Measurements from ENCODE around the gene DENND10. TPM values are rescaled to one million over a fixed set of nuclear protein-coding genes. Genes with fewer than 3 reads are reported as not detected.
A peak's percentile ranks its signal among the peaks of the same experiment; 100 is the strongest.

Gene DENND10, protein sequence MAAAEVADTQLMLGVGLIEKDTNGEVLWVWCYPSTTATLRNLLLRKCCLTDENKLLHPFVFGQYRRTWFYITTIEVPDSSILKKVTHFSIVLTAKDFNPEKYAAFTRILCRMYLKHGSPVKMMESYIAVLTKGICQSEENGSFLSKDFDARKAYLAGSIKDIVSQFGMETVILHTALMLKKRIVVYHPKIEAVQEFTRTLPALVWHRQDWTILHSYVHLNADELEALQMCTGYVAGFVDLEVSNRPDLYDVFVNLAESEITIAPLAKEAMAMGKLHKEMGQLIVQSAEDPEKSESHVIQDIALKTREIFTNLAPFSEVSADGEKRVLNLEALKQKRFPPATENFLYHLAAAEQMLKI
- 40.5 and 42.1 TPM in 2 replicates for total RNA-seq (2014; rRNA removed; shearing (Covaris generic))

DNA sequence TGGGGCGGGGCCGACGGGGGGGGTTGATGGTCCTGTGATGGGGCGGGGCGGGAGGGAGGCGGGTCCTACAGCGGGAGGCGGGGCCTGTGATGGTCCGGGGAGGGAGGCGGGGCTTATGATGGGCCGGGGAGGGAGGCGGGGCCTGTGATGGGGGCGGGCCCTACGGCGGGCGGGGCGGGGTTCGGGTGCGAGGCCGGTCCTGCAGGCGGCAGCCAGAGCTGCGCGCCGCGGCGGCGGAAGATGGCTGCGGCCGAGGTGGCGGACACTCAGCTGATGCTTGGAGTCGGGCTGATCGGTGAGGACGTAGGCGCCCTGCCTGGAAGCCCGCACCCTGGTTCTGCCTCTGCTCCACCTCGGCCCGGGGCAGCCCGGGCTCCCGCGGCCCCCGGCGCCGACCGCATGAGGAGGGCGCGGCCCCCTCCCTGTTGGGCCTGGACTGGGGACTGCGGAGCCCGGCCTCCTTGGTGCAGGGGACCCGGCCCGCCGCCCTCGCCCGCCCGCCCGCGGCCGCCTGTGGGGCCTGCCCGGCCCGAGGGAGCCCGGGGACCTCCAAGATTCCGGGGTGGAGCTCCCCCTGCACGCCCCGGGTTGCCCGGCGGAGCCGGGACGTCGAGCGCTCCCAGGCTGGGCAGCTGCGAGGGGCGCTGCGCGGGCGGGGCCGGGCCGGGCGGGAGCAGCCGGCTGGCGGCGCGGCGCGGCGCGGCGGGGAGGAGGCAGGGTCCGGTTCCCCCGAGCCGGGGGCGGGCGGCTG lies at the start of gene DENND10:
Gene DENND10 (plus strand): TSS at position 211 of the 751 bp plus-strand sequence. CDS start 30 bp downstream, at position 241.
- Histone ChIP-seq H3K9me3 (replicated peaks) (no peaks in the 10 kb centered on the region), H3K27ac (no peak within 1 kb of the TSS), H3K4me3 (peak within 1 kb of the TSS; percentile 98), H3K4me1 (0 out of 2 replicates have a peak, but pooled peaks cover 2% of the 10 kb centered on the region), H3K36me3 (peaks cover 7% of the 10 kb centered on the region; the same call in 1 of the 2 replicates), H3K27me3 (no peaks in the 10 kb centered on the region)
- peak; percentile 74 to 86 for DNase-seq

DNA sequence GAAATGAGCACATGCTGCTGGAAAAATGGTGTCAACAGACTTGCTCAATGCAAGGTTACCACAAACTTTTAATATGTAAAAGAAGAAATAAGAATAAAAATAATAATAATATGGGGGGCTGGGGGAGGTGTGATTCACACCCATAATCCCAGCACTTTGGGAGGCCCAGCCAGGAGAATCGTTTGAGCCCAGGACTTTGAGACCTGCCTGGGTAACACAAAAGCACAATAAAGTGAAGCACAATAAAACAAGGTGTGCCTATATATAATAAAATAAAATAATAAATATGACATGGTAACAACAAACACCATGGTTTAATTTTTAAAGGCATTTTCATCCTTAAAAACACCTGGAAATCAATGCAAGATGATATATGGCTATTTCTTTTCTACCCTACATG lies 48.4 kb upstream of the DENND10 start:
- no peak for DNase-seq
- Histone ChIP-seq H3K4me3 (no peak overlapping the region), H3K27ac (no peak overlapping the region), H3K4me1 (no peaks in the 10 kb centered on the region), H3K27me3 (no peaks in the 10 kb centered on the region), H3K36me3 (peaks cover 100% of the 10 kb centered on the region), H3K9me3 (replicated peaks) (no peaks in the 10 kb centered on the region)

DNA sequence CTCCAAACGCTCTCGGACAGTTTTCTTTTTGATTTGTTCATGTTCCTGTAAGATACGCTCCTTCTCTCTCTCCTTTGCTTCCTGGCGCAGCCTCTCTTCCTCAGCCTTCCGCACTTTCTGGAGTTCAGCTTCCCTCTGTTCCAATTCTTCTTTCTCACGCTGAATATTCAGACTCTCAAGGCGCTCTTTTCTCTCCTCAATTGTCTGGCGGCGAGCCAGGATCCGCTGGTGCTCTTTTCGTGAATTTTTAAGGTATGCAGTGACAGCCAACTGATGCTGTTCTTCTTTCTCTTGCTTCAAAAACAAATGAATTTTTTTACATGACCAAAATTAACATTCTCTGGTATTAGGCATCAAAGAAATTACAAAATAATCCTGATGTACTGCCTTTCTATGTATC lies 45.9 kb upstream of the DENND10 start:
- Histone ChIP-seq H3K9me3 (replicated peaks) (no peaks in the 10 kb centered on the region), H3K27me3 (no peaks in the 10 kb centered on the region), H3K36me3 (peaks cover 98% of the 10 kb centered on the region), H3K4me1 (0 out of 2 replicates have a peak, but pooled peaks cover 2% of the 10 kb centered on the region), H3K4me3 (no peak overlapping the region), H3K27ac (no peak overlapping the region)
- no peak for DNase-seq

DNA sequence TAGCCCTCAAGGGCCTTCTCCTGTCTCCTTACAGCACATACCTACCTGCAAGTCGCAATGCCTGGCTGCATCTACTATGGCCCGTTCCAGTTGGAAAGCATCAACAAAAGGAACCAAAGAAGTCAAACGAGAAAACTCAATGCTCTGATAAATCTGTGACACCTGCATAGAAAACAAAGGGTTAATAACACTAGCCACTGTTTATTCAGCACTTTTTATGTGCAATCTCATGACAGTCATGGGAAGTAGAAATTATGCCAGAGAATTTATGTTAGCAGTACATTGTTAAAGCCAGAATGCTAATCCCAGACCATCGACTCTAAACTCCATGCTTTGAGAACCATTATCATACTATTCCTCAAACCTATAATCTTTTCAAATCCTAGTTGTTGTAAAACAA lies 44.4 kb upstream of the DENND10 start:
- Histone ChIP-seq H3K4me1 (0 out of 2 replicates have a peak, but pooled peaks cover 2% of the 10 kb centered on the region), H3K4me3 (no peak overlapping the region), H3K9me3 (replicated peaks) (no peaks in the 10 kb centered on the region), H3K27ac (no peak overlapping the region), H3K27me3 (no peaks in the 10 kb centered on the region), H3K36me3 (peaks cover 97% of the 10 kb centered on the region)
- DNase-seq = no peak

DNA sequence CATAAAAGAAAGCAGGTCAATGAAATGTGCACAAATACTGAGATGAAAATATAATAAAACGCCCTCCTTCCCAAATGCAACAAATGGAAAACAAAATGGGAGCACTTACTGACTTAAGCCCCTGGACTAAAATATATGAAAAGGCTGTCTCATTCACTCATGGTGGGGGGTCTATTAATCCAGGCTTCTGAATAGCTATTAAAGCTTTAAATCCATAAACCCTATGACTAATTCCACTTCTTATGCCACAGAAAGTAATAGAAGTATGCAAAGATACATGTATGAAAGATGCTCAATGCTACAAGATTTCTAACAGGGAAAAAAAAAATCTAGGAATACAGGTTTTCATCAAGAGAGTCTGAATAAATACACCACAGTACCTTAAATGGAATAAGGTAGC lies 43.8 kb upstream of the DENND10 start:
- no peak overlapping the region for H3K4me3 ChIP-seq
- H3K9me3 ChIP-seq (replicated peaks) = no peaks in the 10 kb centered on the region
- 0 out of 2 replicates have a peak, but pooled peaks cover 2% of the 10 kb centered on the region for H3K4me1 ChIP-seq
- DNase-seq = no peak
- H3K27ac ChIP-seq = no peak overlapping the region
- H3K36me3 ChIP-seq = peaks cover 97% of the 10 kb centered on the region
- no peaks in the 10 kb centered on the region for H3K27me3 ChIP-seq

DNA sequence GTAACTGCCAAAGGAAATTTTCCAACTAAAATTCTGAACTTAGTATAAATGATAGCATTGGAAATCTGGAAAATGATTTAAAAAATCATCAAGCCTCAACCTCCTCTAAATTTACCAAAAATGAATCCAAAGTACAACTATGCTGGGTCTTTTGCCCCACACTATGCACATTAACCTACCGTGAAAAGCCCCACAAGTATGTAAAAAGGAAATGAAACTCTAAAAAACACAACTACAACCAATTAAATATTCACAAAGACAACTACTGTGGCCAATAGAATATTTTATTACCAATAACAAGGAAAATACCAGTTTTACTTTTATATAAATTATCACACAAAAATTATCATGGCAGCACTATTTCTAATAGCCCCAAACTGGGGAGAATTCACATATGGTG lies 42.6 kb upstream of the DENND10 start:
- DNase-seq = no peak
- Histone ChIP-seq H3K27ac (no peak overlapping the region), H3K36me3 (peaks cover 96% of the 10 kb centered on the region), H3K9me3 (replicated peaks) (no peaks in the 10 kb centered on the region), H3K27me3 (no peaks in the 10 kb centered on the region), H3K4me1 (0 out of 2 replicates have a peak, but pooled peaks cover 2% of the 10 kb centered on the region), H3K4me3 (no peak overlapping the region)

DNA sequence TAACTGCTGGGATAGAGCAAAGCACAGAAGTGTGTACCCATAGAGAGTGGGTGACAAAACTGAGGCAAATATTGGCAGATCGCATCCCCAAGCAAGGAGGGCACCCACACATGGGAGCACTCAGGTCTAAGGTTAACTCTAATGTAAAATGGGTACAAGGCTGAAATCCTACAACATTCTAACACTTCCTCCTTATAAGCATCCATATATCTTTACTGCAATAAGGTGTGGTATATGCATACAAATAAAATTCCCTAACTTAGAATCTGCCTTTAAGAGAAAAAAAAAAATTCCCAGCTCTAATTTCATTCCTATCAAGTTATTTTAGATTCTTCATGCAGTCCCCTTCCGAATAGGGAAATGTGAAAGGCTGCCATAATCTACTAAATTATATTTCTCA lies 42.0 kb upstream of the DENND10 start:
- peaks cover 96% of the 10 kb centered on the region for H3K36me3 ChIP-seq

DNA sequence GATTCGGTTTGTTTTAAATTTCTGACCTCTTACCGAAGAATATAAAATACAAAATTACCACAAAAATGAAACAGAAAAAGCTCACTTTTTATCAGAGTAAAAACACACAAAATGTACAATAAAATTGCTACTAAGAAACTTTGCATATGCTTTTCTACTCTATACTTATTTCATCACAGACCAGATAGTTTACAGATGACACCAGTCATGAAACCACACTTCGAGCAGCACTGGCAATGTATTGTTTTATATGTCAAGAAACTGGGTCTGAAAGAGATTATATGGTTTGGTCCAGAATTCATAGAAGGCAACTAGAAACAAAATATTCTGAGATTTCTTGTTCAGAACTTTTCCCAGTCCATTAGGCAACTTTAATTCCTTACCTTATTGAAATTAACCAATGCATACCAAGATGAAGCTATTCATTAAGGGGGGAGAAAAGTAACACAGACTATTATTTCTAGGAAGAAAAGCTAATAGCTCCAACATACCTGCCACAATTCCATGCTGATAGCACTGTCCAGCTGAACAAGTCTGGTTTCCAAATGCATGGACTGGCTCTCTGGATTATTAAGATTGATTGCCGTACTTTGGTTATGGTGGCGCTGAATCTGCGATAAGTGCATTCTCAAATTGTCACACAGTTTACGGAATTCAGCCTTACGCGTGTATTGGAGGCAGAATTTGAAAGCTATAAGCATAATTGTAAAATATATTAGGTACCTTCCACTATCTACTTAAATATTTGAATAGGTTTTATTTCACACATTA lies 33.3 kb upstream of the DENND10 start:
- Histone ChIP-seq H3K27me3 (no peaks in the 10 kb centered on the region), H3K36me3 (peaks cover 91% of the 10 kb centered on the region), H3K4me3 (no peak overlapping the region), H3K4me1 (no peaks in the 10 kb centered on the region), H3K9me3 (replicated peaks) (no peaks in the 10 kb centered on the region), H3K27ac (no peak overlapping the region)
- no peak for DNase-seq

More for the DNA sequence above, 42.0 kb upstream of the DENND10 start:
- no peak overlapping the region for H3K27ac ChIP-seq
- no peak overlapping the region for H3K4me3 ChIP-seq
- DNase-seq = no peak
- no peaks in the 10 kb centered on the region for H3K9me3 ChIP-seq (replicated peaks)
- 0 out of 2 replicates have a peak, but pooled peaks cover 2% of the 10 kb centered on the region for H3K4me1 ChIP-seq
- H3K27me3 ChIP-seq = no peaks in the 10 kb centered on the region

DNA sequence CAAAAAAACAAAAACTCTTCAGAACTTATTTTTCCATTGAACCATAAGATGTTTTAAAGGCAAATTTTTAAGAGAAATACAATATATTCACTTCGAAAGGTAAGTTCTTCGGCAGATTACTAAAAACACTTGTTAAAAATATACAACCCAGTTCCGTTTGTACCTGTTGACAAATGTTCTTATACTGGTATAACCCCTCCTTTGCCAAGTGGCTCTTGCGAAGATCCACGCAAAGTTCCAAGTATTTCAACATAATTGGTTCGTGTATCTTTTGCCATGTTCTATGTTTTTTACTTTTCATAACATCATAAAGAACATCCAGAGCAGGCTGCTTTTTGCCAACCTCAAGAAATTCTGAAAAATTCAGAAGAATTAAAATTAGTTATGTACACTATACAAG lies 30.3 kb upstream of the DENND10 start:
- Histone ChIP-seq H3K27me3 (no peaks in the 10 kb centered on the region), H3K4me1 (0 out of 2 replicates have a peak, but pooled peaks cover 2% of the 10 kb centered on the region), H3K36me3 (peaks cover 83% of the 10 kb centered on the region), H3K9me3 (replicated peaks) (no peaks in the 10 kb centered on the region), H3K27ac (no peak overlapping the region), H3K4me3 (no peak overlapping the region)
- DNase-seq = no peak

DNA sequence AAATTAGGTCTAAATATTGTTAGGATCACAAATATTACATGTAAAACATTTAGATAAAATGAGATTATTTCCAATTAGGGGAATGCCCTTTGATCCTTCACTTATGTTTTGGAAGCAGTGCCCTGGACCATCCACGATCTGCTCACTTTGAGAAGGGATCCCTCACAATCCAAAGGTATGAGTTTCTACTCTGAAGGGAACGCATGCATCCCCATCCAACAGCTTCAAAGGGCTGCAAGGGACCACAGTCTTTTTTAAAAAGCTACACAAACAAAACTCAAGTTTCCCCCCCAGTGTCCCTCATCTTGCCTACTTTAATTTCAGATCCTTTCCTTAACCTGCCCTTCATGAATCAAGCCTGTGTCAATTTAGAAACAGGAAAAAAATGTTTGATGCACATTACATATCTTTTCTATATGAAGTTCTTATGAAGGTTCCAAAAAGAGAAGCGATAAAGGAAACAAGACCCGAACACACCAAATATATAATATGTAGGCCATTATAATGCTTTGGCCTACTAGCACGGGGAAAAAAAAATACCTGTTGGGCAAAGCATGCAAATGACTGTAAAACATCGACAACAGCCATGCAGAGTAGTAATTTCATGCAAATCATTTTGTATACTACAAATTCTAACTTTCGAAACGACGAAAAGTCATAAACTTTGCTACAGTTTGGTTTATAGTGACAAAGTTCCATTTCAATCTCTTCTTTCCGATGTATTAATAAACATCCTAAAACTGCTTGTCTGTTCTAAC lies 25.3 kb upstream of the DENND10 start:
- DNase-seq = no peak
- Histone ChIP-seq H3K27me3 (no peaks in the 10 kb centered on the region), H3K4me1 (0 out of 2 replicates have a peak, but pooled peaks cover 2% of the 10 kb centered on the region), H3K36me3 (peaks cover 40% of the 10 kb centered on the region), H3K27ac (no peak overlapping the region), H3K9me3 (replicated peaks) (no peaks in the 10 kb centered on the region), H3K4me3 (peak overlapping the region; percentile 94)

DNA sequence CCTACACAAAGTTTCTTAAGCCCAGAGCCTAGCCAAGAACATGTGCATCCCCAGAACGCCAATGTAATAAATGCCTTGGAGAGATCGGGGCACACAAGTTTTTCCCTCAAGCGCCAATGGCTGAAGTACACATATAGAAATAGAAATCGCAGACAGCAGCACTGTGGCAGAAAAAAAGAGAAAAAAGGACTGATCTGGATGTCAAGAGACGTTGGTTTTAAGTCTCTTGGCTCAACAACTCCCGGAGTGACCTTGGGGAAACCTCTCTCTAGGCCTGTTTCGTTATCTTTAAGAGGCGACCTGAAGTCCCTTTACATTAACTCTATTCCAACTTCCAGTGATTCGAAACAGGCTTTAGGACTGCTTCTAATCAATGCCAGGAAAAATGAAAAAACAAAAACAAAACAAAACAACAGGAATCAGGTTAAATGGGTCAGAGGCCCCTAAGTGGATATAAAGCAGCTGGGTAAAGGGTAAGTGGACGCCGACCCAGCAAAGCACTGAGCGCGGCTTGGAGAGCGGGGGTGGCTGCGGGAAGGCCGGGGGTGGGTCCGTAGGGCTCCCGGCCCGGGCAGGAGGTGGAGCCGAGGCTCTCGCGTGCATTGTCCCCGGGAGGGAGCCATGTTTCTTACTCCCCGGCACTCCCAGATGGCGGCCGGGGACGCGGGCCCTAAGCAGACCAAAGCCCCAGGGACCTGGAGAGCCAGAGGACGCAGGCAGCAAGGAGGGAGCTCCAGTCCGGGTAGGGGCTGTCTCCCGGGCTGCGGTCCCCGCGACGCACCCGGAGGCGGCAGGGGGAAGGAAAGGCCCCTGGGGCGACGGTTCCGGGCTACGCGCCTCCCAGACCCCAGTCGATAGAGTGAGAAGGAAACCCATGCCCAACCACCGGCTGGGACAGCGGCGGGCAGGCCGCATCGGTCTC lies 24.1 kb upstream of the DENND10 start:
- H3K36me3 ChIP-seq = peaks cover 30% of the 10 kb centered on the region
- H3K9me3 ChIP-seq (replicated peaks) = no peaks in the 10 kb centered on the region
- H3K4me3 ChIP-seq = peak overlapping the region; percentile 94
- H3K27ac ChIP-seq = peak overlapping the region; percentile 94
- DNase-seq = peak; percentile 73
- 0 out of 2 replicates have a peak, but pooled peaks cover 2% of the 10 kb centered on the region for H3K4me1 ChIP-seq
- H3K27me3 ChIP-seq = no peaks in the 10 kb centered on the region

DNA sequence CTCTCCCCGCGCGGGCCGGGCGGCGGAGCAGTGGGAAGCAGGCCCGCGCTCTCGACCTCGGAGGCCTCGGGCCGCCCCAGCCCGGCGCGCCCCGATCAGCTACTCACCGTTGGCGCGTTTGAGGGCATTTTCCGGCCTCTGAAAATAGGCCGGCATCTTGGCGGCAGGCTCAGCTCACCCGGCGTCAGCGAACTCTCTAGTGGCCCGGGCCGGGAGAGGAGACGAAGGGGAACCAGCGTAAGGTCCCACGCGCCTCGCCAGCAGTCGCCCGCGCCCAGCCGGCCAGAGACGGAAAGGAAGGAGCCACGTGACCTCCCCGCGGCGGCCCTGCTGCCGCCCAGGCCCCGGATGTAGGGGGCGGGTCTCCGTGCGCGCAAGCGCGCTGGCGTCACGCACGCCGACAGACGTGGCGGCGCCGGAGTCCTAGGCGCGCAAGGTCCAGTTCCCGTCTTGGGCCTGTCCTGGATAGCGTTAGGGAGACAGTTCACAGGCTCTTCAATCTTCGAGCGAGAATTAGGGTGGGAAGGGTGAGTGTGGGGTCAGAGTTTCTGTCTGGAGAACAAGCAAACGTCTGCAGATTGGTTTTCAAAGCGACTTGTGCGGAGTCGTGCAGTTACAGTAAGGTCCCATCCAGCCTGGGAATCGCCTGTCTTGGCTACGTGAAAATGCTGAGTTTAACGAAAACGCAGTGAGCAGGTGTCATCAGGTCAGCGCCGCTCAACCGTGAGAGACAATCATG lies 23.2 kb upstream of the DENND10 start, which contains the start of gene EIF3A:
Gene EIF3A (minus strand): TSS at position 297 of the 739 bp plus-strand sequence. CDS start 141 bp downstream, at position 156.
- Histone ChIP-seq H3K4me3 (peak within 1 kb of the TSS; percentile 94), H3K36me3 (peaks cover 26% of the 10 kb centered on the region), H3K27ac (peak within 1 kb of the TSS; percentile 94), H3K9me3 (replicated peaks) (no peaks in the 10 kb centered on the region), H3K27me3 (no peaks in the 10 kb centered on the region), H3K4me1 (0 out of 2 replicates have a peak, but pooled peaks cover 2% of the 10 kb centered on the region)
- peak; percentile 91 to 92 for DNase-seq
